Tibial artery (tissue), 4 donors: ENCODE measurements around the gene MEIS2.

Source experiments
- DNase-seq, 2 donors: peaks; one replicate each; pipeline ENCODE4 v3.0.0-alpha.2; 2019
- H3K27ac ChIP-seq, 2 donors: fragments of 200-600 bp; sonication (generic) in 1 of 2; 1 replicate in 1 of 2; 2 replicates in 1 of 2; pipeline ENCODE4 v1.5.1; 2018 to 2019; ENCODE audit warnings: mild to moderate bottlenecking in 1 of 2
- H3K27me3 ChIP-seq, 2 donors: fragments of 200-600 bp; sonication (generic) in 1 of 2; one replicate each; pipeline versions ENCODE4 v1.5.1 to v1.6.0; 2016 to 2019
- H3K36me3 ChIP-seq, 3 donors: fragments of 200-600 bp; sonication (generic) in 2 of 3; one replicate each; pipeline ENCODE4 v1.5.1; 2016 to 2019; ENCODE audit warnings: mild to moderate bottlenecking in 2 of 3
- H3K4me1 ChIP-seq, 4 donors: fragments of 200-600 bp; sonication (generic) in 2 of 4; 1 replicate in 3 of 4; 2 replicates in 1 of 4; pipeline ENCODE4 v1.5.1; 2016 to 2019
- H3K4me3 ChIP-seq, 2 donors: fragments of 200-600 bp; sonication (generic) in 1 of 2; 1 replicate in 1 of 2; 2 replicates in 1 of 2; pipeline ENCODE4 v1.5.1; 2018 to 2019; ENCODE audit warnings: mild to moderate bottlenecking in 2 of 2
- H3K9me3 ChIP-seq, 3 donors: fragments of 200-600 bp; sonication (generic) in 1 of 3; one replicate each; pipeline ENCODE4 v1.5.1; 2016 to 2019
- intact Hi-C: fragments of 100-400 bp; cut with DNase I; formaldehyde crosslinking; loops from one replicate; pipeline ENCODE4 v1.15.0; 2023; ENCODE audit warnings: low total_unique reads
- TF ChIP-seq, protein P1 (sequence below), 2 experiments: fragments of 200-600 bp in 1 of 2; fragments of 450-650 bp in 1 of 2; IDR thresholded peaks; one replicate each; pipeline ENCODE4 v1.5.1; 2017 to 2019; ENCODE audit warnings: antibody characterized with exemption in 2 of 2, mild to moderate bottlenecking in 1 of 2, moderate library complexity in 1 of 2

The MEIS2 gene

GRCh38 chr15:36965570-36966342 lies 134.6 kb downstream of the MEIS2 start:
- intact Hi-C loops = no loop called here
- DNase-seq = no peak
- peaks cover 0 to 4% (median 0%) of the 10 kb centered on the region in 4 donors for H3K4me1 ChIP-seq
- H3K27ac ChIP-seq = no peak overlapping the region
- H3K9me3 ChIP-seq = no peaks in the 10 kb centered on the region
- no peak overlapping the region for H3K4me3 ChIP-seq
- no peaks in the 10 kb centered on the region for H3K27me3 ChIP-seq
- H3K36me3 ChIP-seq = no peaks in the 10 kb centered on the region
- TF ChIP-seq, protein P1, sequence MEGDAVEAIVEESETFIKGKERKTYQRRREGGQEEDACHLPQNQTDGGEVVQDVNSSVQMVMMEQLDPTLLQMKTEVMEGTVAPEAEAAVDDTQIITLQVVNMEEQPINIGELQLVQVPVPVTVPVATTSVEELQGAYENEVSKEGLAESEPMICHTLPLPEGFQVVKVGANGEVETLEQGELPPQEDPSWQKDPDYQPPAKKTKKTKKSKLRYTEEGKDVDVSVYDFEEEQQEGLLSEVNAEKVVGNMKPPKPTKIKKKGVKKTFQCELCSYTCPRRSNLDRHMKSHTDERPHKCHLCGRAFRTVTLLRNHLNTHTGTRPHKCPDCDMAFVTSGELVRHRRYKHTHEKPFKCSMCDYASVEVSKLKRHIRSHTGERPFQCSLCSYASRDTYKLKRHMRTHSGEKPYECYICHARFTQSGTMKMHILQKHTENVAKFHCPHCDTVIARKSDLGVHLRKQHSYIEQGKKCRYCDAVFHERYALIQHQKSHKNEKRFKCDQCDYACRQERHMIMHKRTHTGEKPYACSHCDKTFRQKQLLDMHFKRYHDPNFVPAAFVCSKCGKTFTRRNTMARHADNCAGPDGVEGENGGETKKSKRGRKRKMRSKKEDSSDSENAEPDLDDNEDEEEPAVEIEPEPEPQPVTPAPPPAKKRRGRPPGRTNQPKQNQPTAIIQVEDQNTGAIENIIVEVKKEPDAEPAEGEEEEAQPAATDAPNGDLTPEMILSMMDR (IDR thresholded peaks at IDR 0.05) = no peak

GRCh38 chr15:36964626-36965025 lies 135.7 kb downstream of the MEIS2 start:
- no peak for DNase-seq
- Histone ChIP-seq H3K36me3 (no peaks in the 10 kb centered on the region), H3K4me3 (no peak overlapping the region), H3K4me1 (peaks cover 0 to 14% (median 0%) of the 10 kb centered on the region in 4 donors), H3K27ac (no peak overlapping the region), H3K27me3 (no peaks in the 10 kb centered on the region), H3K9me3 (no peaks in the 10 kb centered on the region)
- intact Hi-C loops = no loop called here
- TF ChIP-seq, protein P1 (IDR thresholded peaks at IDR 0.05) = no peak

DNA sequence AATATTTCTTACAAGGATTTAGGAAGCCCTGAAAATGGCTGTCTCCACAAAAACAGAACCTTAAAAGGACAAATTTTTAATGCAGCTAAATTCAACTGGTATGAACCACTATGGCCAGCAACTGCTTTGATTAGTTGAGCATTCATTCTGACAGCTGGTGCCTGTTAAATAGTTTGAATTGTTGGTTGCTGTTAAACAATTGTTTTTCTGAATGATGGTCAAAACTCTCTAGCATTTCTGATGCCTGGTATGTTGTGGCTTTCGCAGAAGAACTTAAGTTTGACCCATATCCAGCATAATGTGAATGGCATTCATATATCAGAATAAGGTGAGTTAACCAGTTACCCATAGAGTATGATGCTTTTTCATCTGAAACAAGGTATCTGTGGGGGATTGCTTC lies 138.4 kb downstream of the MEIS2 start:
- Histone ChIP-seq H3K4me3 (no peak overlapping the region), H3K36me3 (no peaks in the 10 kb centered on the region), H3K9me3 (no peaks in the 10 kb centered on the region), H3K4me1 (peaks cover 0 to 14% (median 0%) of the 10 kb centered on the region in 4 donors), H3K27me3 (no peaks in the 10 kb centered on the region), H3K27ac (no peak overlapping the region)
- no peak for DNase-seq
- intact Hi-C loops = loop anchor here (2.0 kb wide), 1 partner anchor 37 kb away; no protein-coding TSS in a partner anchor
- TF ChIP-seq, protein P1 (IDR thresholded peaks at IDR 0.05) = no peak

GRCh38 chr15:36960947-36961227 lies 139.5 kb downstream of the MEIS2 start:
- intact Hi-C loops = no loop called here
- H3K4me3 ChIP-seq = no peak overlapping the region

GRCh38 chr15:36960179-36960946 lies 140.0 kb downstream of the MEIS2 start:
- Histone ChIP-seq H3K4me3 (no peak overlapping the region), H3K36me3 (no peaks in the 10 kb centered on the region), H3K4me1 (peaks cover 0 to 14% (median 0%) of the 10 kb centered on the region in 4 donors), H3K27me3 (no peaks in the 10 kb centered on the region), H3K9me3 (no peaks in the 10 kb centered on the region), H3K27ac (no peak overlapping the region)
- no peak for DNase-seq
- TF ChIP-seq, protein P1 (IDR thresholded peaks at IDR 0.05) = no peak
- intact Hi-C loops = no loop called here

More at GRCh38 chr15:36960947-36961227, 139.5 kb downstream of the MEIS2 start:
- Histone ChIP-seq H3K27me3 (no peaks in the 10 kb centered on the region), H3K9me3 (no peaks in the 10 kb centered on the region), H3K27ac (no peak overlapping the region), H3K4me1 (peaks cover 0 to 14% (median 0%) of the 10 kb centered on the region in 4 donors), H3K36me3 (no peaks in the 10 kb centered on the region)
- TF ChIP-seq, protein P1 (IDR thresholded peaks at IDR 0.05) = no peak
- DNase-seq = no peak
